Keratinocyte (primary cell): Measurements from ENCODE around the gene CARMIL3. TPM values are rescaled to one million over a fixed set of nuclear protein-coding genes. Genes with fewer than 3 reads are reported as not detected.

Experiments
- DNase-seq: peaks from one replicate; pipeline ENCODE4 v3.0.0-alpha.2; 2011; ENCODE audit warnings: low read depth, missing footprints, low spot score
- FAIRE-seq: peaks from 2 replicates; lab custom pipeline; 2011; peaks lifted over from hg19 to GRCh38; lab: Jason Lieb, UNC
- H2AFZ ChIP-seq: 2 replicates; pipeline ENCODE4 v1.6.0; 2012; ENCODE audit warnings: low read length, control low read depth, inconsistent platforms; ENCODE audit not compliant: control insufficient read depth
- H3K27ac ChIP-seq: 2 replicates; pipeline ENCODE4 v1.5.1; 2011; ENCODE audit warnings: low read length; ENCODE audit not compliant: control insufficient read depth, insufficient read depth
- H3K27me3 ChIP-seq: 3 replicates; pipeline ENCODE4 v1.6.0; 2011; ENCODE audit warnings: low read length; ENCODE audit not compliant: control insufficient read depth, insufficient read depth; ENCODE audit errors: extremely low read depth
- H3K36me3 ChIP-seq, 2 experiments: 2 replicates in 1 of 2; 3 replicates in 1 of 2; pipeline ENCODE4 v1.5.1; 2011; ENCODE audit warnings: low read length in 2 of 2, mild to moderate bottlenecking in 1 of 2; ENCODE audit not compliant: control insufficient read depth in 2 of 2, insufficient read depth in 2 of 2; ENCODE audit errors: extremely low read depth in 1 of 2
- H3K4me1 ChIP-seq: 3 replicates; pipeline ENCODE4 v1.5.1; 2011; ENCODE audit warnings: low read length; ENCODE audit not compliant: control insufficient read depth, insufficient read depth; ENCODE audit errors: extremely low read depth
- H3K4me2 ChIP-seq: 3 replicates; pipeline ENCODE4 v1.6.0; 2011; ENCODE audit warnings: low read depth, low read length; ENCODE audit not compliant: control insufficient read depth, insufficient read depth; ENCODE audit errors: extremely low read depth
- H3K4me3 ChIP-seq, 3 experiments: fragments of 200-600 bp in 1 of 3; sonication (generic) in 1 of 3; 2 replicates in 2 of 3; 3 replicates in 1 of 3; pipeline ENCODE4 v1.5.1; 2011 to 2016; ENCODE audit warnings: low read length in 3 of 3, mild to moderate bottlenecking in 3 of 3, control low read depth in 2 of 3, inconsistent platforms in 1 of 3, low read depth in 1 of 3, mixed read lengths in 1 of 3, mixed run types in 1 of 3, moderate library complexity in 1 of 3; ENCODE audit not compliant: control insufficient read depth in 2 of 3, insufficient read depth in 2 of 3; ENCODE audit errors: extremely low read depth in 1 of 3
- H3K79me2 ChIP-seq: 2 replicates; pipeline ENCODE4 v1.6.0; 2012; ENCODE audit warnings: low read length; ENCODE audit not compliant: control insufficient read depth, insufficient read depth
- H3K9ac ChIP-seq: 3 replicates; pipeline ENCODE4 v1.6.0; 2011; ENCODE audit warnings: low read length; ENCODE audit not compliant: control insufficient read depth, insufficient read depth; ENCODE audit errors: extremely low read depth
- H3K9me1 ChIP-seq: 3 replicates; pipeline ENCODE4 v1.6.0; 2011; ENCODE audit warnings: low read length; ENCODE audit not compliant: control insufficient read depth, insufficient read depth; ENCODE audit errors: extremely low read depth
- H3K9me3 ChIP-seq: 2 replicates; pipeline ENCODE4 v1.5.1; 2012; ENCODE audit warnings: low read depth, low read length; ENCODE audit not compliant: control insufficient read depth
- H4K20me1 ChIP-seq: 3 replicates; pipeline ENCODE4 v1.6.0; 2011; ENCODE audit warnings: low read length; ENCODE audit not compliant: control insufficient read depth, insufficient read depth; ENCODE audit errors: extremely low read depth
- EZH2 ChIP-seq: IDR thresholded peaks from one replicate; pipeline ENCODE4 v1.6.1; 2012; ENCODE audit warnings: inconsistent platforms, mild to moderate bottlenecking, low read length, moderate library complexity
- dilution Hi-C: fragments of 300-500 bp; cut with MboI; formaldehyde crosslinking; loops from one replicate; pipeline ENCODE4 v1.7.0; 2020; ENCODE audit warnings: low sequenced_read_pairs; ENCODE audit not compliant: extremely low pct_ligation_motif_present
- polyA plus RNA-seq, 5 experiments: library from polyadenylated mRNA; depleted of rRNA in 3 of 5; stranded (reverse) in 3 of 5; stranded (forward) in 1 of 5; unstranded in 1 of 5; fragments of >200 nt; gene quantifications; 1 replicate in 1 of 5; 2 replicates in 3 of 5; 3 replicates in 1 of 5; pipeline versions ENCODE4 v1.2.1 to v1.2.3, GENCODE V29; 2011 to 2012; ENCODE audit warnings: missing spikeins in 2 of 5, low read depth in 1 of 5, low replicate concordance in 1 of 5
- TF ChIP-seq, protein P1 (sequence below), 3 experiments: IDR thresholded peaks in 1 of 3; conservative IDR thresholded peaks in 1 of 3; optimal IDR thresholded peaks in 1 of 3; 2 replicates in 2 of 3; 3 replicates in 1 of 3; pipeline versions ENCODE3 to v1.5.1; 2011; ENCODE audit warnings: low read length in 3 of 3, mild to moderate bottlenecking in 3 of 3, moderate library complexity in 2 of 3, control low read depth in 1 of 3, inconsistent platforms in 1 of 3; ENCODE audit not compliant: insufficient read depth in 2 of 3; ENCODE audit errors: extremely low read depth in 1 of 3

CARMIL3 gene
- polyA plus RNA-seq, 1 donor (not counting 4 experiments of a cell fraction or from before 2014, with no cell fraction given): 0.12 TPM

- dilution Hi-C loops: no loop called here
- FAIRE-seq: no peak
- TF ChIP-seq, protein P1, sequence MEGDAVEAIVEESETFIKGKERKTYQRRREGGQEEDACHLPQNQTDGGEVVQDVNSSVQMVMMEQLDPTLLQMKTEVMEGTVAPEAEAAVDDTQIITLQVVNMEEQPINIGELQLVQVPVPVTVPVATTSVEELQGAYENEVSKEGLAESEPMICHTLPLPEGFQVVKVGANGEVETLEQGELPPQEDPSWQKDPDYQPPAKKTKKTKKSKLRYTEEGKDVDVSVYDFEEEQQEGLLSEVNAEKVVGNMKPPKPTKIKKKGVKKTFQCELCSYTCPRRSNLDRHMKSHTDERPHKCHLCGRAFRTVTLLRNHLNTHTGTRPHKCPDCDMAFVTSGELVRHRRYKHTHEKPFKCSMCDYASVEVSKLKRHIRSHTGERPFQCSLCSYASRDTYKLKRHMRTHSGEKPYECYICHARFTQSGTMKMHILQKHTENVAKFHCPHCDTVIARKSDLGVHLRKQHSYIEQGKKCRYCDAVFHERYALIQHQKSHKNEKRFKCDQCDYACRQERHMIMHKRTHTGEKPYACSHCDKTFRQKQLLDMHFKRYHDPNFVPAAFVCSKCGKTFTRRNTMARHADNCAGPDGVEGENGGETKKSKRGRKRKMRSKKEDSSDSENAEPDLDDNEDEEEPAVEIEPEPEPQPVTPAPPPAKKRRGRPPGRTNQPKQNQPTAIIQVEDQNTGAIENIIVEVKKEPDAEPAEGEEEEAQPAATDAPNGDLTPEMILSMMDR (optimal IDR thresholded peaks at IDR 0.05 in 1 of 3, IDR thresholded peaks at IDR 0.05 in 1 of 3, conservative IDR thresholded peaks at IDR 0.05 in 1 of 3; ENCODE audit: extremely low read depth in 1 of 3, insufficient read depth in 2 of 3, low read length in 3 of 3): no peak
- no peak for TF ChIP-seq EZH2
- H3K36me3 ChIP-seq: no peaks in the 10 kb centered on the region
- H3K4me3 ChIP-seq: no peak overlapping the region
- H3K79me2 ChIP-seq: no peaks in the 10 kb centered on the region
- no peaks in the 10 kb centered on the region for H4K20me1 ChIP-seq
- H3K27me3 ChIP-seq: peaks cover 24% of the 10 kb centered on the region
- H3K9ac ChIP-seq: no peak overlapping the region
- peaks cover 5% of the 10 kb centered on the region for H3K4me1 ChIP-seq
- no peak for DNase-seq
- H3K27ac ChIP-seq: no peak overlapping the region
- no peaks in the 10 kb centered on the region for H3K9me3 ChIP-seq
- H2AFZ ChIP-seq: no peak overlapping the region
- no peak overlapping the region for H3K4me2 ChIP-seq
- H3K9me1 ChIP-seq: no peaks in the 10 kb centered on the region
Observed at GRCh38 chr14:24078146-24078545, 26.3 kb downstream of the CARMIL3 start.

DNA sequence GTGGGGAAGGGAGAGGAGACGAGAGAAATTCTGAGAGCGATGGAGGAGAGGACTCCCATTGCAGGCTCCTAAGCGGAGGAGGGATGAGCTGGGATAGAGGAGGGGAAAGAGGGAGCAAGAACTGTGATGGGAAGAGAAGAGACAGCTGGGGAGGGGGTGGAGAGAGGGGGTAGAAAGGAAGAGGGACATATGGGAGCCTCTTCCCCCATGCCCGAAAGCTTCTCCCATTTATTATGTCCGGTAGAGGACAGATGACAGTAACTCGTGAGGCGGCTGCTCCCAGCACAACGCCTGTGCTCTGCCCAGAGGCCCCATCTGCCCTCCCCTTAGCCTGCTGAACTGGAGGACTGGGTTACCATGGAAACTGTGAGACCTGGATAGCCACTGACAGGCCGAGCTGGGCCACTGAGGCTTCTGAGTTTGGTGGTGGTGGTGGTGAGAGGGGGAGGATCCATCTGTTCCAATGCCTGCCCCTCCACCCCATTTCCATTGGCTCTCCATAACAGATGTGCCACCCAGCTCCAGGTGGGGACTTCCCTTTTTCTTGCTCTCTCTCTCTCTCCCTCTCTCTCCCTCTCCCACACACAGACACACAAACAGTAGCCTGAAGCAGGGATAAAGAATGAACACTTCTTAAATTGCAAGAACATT, 27.8 kb downstream of the CARMIL3 start:
- no peaks in the 10 kb centered on the region for H3K9me1 ChIP-seq
- peaks cover 5% of the 10 kb centered on the region for H3K4me1 ChIP-seq
- no peaks in the 10 kb centered on the region for H4K20me1 ChIP-seq
- no peaks in the 10 kb centered on the region for H3K79me2 ChIP-seq
- H3K9me3 ChIP-seq: no peaks in the 10 kb centered on the region
- dilution Hi-C loops: no loop called here
- no peak overlapping the region for H3K4me3 ChIP-seq
- DNase-seq: no peak
- H3K27me3 ChIP-seq: peaks cover 14% of the 10 kb centered on the region
- TF ChIP-seq, protein P1 (optimal IDR thresholded peaks at IDR 0.05 in 1 of 3, IDR thresholded peaks at IDR 0.05 in 1 of 3, conservative IDR thresholded peaks at IDR 0.05 in 1 of 3; ENCODE audit: extremely low read depth in 1 of 3, insufficient read depth in 2 of 3, low read length in 3 of 3): no peak
- no peak for TF ChIP-seq EZH2
- H3K9ac ChIP-seq: no peak overlapping the region
- FAIRE-seq: no peak
- H2AFZ ChIP-seq: no peak overlapping the region
- H3K27ac ChIP-seq: no peak overlapping the region
- H3K4me2 ChIP-seq: no peak overlapping the region
- H3K36me3 ChIP-seq: no peaks in the 10 kb centered on the region
